Omental fat pad (tissue), 4 donors: ENCODE data around the gene TPST2. TPM values are rescaled to one million over a fixed set of nuclear protein-coding genes. Genes with fewer than 3 reads are reported as not detected.

Experiments used
- ATAC-seq: fragments of 150-250 bp; one replicate; pipeline ENCODE4 v1.9.1; 2016; ENCODE audit warnings: mild to moderate bottlenecking, moderate library complexity; ENCODE audit not compliant: low FRiP score
- DNase-seq: peaks from one replicate; pipeline ENCODE4 v3.0.0-alpha.2; 2019; ENCODE audit warnings: low spot score
- CTCF ChIP-seq, 3 donors: fragments of 450-650 bp; IDR thresholded peaks; one replicate each; pipeline ENCODE4 v1.5.1; 2016 to 2017; ENCODE audit warnings: antibody characterized with exemption in 3 of 3, mild to moderate bottlenecking in 3 of 3, moderate library complexity in 2 of 3
- total RNA-seq, 4 donors: library from RNA; depleted of rRNA; stranded (reverse); fragments of >200 nt; gene quantifications; one replicate each; pipeline ENCODE4 v1.1.0, GENCODE V29; 2016

Gene TPST2
- total RNA-seq, 4 donors from 2014 or later, result 39.5 to 101 (median 73.3) TPM

DNA sequence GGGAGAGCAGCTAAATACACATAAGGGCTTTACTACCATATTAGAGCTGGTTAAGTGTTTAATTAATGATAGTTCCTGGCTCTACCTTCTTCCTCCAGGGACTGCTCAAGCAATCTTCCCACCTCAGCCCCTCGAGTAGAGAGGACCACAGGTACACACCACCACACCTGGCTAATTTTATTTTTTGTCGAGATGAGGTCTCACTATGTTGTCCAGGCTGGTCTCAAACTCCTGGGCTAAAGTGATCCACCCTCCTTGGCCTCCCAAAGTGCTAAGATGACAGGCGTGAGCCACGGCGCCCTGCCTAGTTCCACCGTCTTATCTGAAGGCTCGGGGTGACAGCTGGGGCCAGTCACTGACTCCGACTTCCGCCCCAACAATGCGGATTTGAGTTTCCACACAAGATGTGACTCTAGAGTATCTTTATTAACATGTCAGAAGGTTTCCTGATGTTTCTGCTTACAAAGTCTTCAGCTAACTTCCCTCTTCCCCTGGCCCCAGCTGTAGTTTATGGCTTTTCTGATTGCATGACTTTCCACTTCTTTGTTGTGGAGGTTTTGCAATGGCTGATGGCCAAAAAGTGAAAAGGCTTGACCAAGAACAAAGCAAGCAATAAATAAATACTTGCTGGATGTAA lies 16.8 kb downstream of the TPST2 start:
- no peak for ATAC-seq
- no peak for TF ChIP-seq CTCF (IDR thresholded peaks at IDR 0.05)
- no peak for DNase-seq

DNA sequence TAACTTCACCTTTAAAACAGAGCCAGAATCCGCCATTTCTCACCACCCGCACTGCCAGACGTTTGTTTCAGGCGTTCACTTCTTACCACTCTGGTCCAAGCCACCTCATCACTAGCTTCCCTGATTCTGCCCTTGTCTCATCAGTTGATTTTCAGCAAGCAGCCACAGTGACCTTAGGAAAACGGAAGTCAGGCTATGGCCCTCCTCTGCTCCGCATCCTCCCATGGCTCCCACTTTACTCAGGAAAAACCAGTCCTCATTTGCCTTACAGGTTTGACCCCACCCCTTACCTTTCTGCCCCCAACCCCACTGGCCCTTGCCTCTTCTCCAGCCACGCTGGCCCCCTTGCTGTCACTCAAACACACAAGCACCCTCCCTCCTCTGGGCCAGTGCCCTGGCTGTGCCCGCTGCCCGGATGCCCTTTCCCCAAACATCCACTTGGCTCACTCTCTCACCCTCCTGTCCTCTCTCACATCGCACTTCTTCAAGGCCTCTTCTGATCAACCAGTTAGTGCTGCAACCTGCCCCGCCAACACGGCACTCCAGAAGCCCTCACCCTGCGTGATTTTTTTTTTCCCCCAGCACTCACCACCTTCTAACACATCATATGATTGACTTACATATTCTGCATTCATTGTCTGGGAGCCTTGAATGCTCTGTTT lies 18.9 kb downstream of the TPST2 start:
- ATAC-seq (no peak), DNase-seq (no peak)
- TF ChIP-seq CTCF (IDR thresholded peaks at IDR 0.05), result no peak

GRCh38 chr22:26570115-26570514 lies 19.8 kb downstream of the TPST2 start:
- TF ChIP-seq CTCF (IDR thresholded peaks at IDR 0.05), result no peak
- DNase-seq (no peak), ATAC-seq (no peak)

DNA sequence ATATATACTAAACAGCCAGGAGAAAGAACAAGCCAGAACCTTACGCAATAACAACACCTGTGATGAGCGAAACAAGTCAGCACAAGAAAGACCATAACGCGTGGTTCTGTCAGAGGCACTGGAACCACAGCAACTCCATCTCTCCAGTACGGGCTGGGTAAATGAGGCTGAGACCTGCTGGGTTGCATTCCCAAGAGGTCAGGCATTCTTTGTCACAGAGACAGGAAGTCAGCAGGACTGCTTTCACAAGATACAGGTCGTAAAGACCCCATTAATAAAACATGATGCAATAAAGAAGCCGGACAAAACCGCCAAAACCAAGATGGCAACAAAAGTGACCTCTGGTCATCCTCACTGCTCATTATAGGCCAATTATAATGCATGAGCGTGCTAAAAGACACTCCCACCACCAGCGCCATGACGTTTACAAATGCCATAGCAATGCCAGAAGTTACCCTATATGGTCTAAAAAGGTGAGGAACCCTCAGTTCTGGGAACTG lies 21.7 kb downstream of the TPST2 start:
- TF ChIP-seq CTCF (IDR thresholded peaks at IDR 0.05), result no peak
- DNase-seq, result no peak
- no peak for ATAC-seq

GRCh38 chr22:26567610-26568009 lies 22.3 kb downstream of the TPST2 start:
- no peak for ATAC-seq
- TF ChIP-seq CTCF (IDR thresholded peaks at IDR 0.05), result no peak
- no peak for DNase-seq

- DNase-seq, result no peak
- ATAC-seq, result no peak
- no peak for TF ChIP-seq CTCF (IDR thresholded peaks at IDR 0.05)
Observed at GRCh38 chr22:26566994-26567393, 22.9 kb downstream of the TPST2 start.

- no peak for ATAC-seq
- no peak for DNase-seq
- TF ChIP-seq CTCF (IDR thresholded peaks at IDR 0.05), result no peak
Observed at GRCh38 chr22:26565889-26566288, 24.0 kb downstream of the TPST2 start.
